ENCODE measurements around the gene LACRT. TPM values are rescaled to one million over a fixed set of nuclear protein-coding genes. Genes with fewer than 3 reads are reported as not detected.
"Not testable (repeated sequence)": the region's sequence is repeated elsewhere in the genome, so short reads cannot be mapped to it uniquely, and the experiment has no call there.

LACRT gene
- total RNA-seq, result not detected in 2 replicates

GRCh38 chr12:54634795-54635194 lies at the start of gene LACRT:
TSS of gene LACRT (minus strand) at chr12:54634895. CDS start at chr12:54634841, 54 bp downstream.
- DNase-seq (ENCODE audit: low spot score), result no peak
- Mint-ChIP-seq H3K27me3 (ENCODE audit: low read depth) (peaks cover 4% of the 10 kb centered on the region), H3K36me3 (ENCODE audit: low read depth) (no peaks in the 10 kb centered on the region), H3K9me3 (peaks cover 3% of the 10 kb centered on the region), H3K4me3 (ENCODE audit: low read depth) (no peak within 1 kb of the TSS), H3K27ac (no peak within 1 kb of the TSS), H3K4me1 (ENCODE audit: low read depth) (no peaks in the 10 kb centered on the region)
- intact Hi-C loops (cut with micrococcal nuclease), result no loop called here

DNA sequence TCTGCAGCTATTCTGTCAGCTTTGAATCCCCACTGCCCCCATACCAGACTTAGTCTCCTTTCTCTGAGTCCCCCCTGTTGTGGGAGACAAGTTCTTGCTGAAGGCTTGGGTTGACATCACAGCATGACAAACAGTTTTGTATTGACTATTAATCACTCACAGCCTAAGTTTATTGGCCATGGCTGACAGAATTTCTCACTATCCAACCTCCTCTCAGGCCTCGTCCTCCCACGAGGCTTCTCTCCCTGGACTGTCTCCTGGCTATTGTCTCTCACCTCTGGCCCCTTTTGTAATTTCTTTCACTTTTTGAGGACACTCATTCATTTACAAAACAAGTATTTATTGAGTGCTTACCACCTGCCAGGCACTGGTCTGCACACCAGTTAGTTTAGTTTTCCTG lies 48.7 kb upstream of the LACRT start:
- no peak for DNase-seq (ENCODE audit: low spot score)
- no peak overlapping the region for H3K27ac Mint-ChIP-seq
- no peaks in the 10 kb centered on the region for H3K4me1 Mint-ChIP-seq (ENCODE audit: low read depth)
- no peak overlapping the region for H3K4me3 Mint-ChIP-seq (ENCODE audit: low read depth)
- no peaks in the 10 kb centered on the region for H3K36me3 Mint-ChIP-seq (ENCODE audit: low read depth)
- no peaks in the 10 kb centered on the region for H3K9me3 Mint-ChIP-seq
- intact Hi-C loops (cut with micrococcal nuclease), result no loop called here
- H3K27me3 Mint-ChIP-seq (ENCODE audit: low read depth), result peaks cover 28% of the 10 kb centered on the region

DNA sequence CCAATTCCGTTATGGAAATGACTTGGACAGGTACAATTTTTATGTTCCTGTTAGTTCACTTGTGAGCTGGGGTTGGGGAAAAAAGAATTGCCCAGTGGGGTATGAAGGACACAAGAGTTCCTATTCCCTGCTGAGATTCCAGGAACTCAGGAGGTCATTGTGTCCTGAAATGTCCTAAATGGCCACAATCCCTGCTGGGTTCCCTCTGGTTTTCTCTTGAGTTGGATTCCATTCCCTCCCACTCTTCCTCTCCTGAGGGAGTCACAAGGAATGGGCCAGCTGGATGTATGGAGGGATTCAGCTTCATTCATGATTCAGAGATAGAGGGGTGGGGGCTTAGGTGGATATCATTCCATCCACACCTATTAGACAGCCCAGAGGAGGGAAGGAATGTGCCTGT lies 48.0 kb upstream of the LACRT start:
- H3K27me3 Mint-ChIP-seq (ENCODE audit: low read depth), result peaks cover 29% of the 10 kb centered on the region
- H3K4me1 Mint-ChIP-seq (ENCODE audit: low read depth), result no peaks in the 10 kb centered on the region
- no peak overlapping the region for H3K27ac Mint-ChIP-seq
- DNase-seq (ENCODE audit: low spot score), result no peak
- no peak overlapping the region for H3K4me3 Mint-ChIP-seq (ENCODE audit: low read depth)
- H3K36me3 Mint-ChIP-seq (ENCODE audit: low read depth), result no peaks in the 10 kb centered on the region
- intact Hi-C loops (cut with micrococcal nuclease), result no loop called here
- no peaks in the 10 kb centered on the region for H3K9me3 Mint-ChIP-seq

DNA sequence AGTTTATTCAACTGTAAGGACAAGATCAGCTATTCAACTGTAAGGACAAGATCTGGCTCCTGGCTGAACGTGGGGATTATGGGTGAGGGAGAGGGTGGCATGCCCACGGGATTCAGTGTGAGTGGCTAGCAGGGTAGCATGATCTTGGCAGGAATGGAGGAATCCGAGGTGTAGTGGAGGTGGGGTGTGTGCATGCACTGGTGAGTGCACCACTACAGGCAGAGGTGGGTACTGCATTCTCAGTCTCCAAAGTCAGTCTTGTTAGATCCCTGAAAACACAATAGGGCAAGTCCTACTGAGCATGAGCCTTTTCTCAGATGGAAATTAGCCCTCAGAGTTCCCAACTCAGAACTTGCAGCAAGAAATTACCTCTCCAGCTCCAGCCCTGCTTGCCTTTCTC lies 45.7 kb upstream of the LACRT start:
- Mint-ChIP-seq H3K4me3 (ENCODE audit: low read depth) (no peak overlapping the region), H3K4me1 (ENCODE audit: low read depth) (no peaks in the 10 kb centered on the region), H3K9me3 (no peaks in the 10 kb centered on the region), H3K27ac (no peak overlapping the region), H3K36me3 (ENCODE audit: low read depth) (no peaks in the 10 kb centered on the region), H3K27me3 (ENCODE audit: low read depth) (peaks cover 40% of the 10 kb centered on the region)
- DNase-seq (ENCODE audit: low spot score), result no peak
- intact Hi-C loops (cut with micrococcal nuclease), result no loop called here

- H3K27ac Mint-ChIP-seq, result no peak overlapping the region
- intact Hi-C loops (cut with micrococcal nuclease), result no loop called here
- no peaks in the 10 kb centered on the region for H3K4me1 Mint-ChIP-seq (ENCODE audit: low read depth)
- peaks cover 29% of the 10 kb centered on the region for H3K27me3 Mint-ChIP-seq (ENCODE audit: low read depth)
- H3K36me3 Mint-ChIP-seq (ENCODE audit: low read depth), result no peaks in the 10 kb centered on the region
- DNase-seq (ENCODE audit: low spot score), result no peak
- H3K4me3 Mint-ChIP-seq (ENCODE audit: low read depth), result no peak overlapping the region
- no peaks in the 10 kb centered on the region for H3K9me3 Mint-ChIP-seq
These were observed 43.4 kb upstream of the LACRT start for GRCh38 chr12:54678131-54678530.

DNA sequence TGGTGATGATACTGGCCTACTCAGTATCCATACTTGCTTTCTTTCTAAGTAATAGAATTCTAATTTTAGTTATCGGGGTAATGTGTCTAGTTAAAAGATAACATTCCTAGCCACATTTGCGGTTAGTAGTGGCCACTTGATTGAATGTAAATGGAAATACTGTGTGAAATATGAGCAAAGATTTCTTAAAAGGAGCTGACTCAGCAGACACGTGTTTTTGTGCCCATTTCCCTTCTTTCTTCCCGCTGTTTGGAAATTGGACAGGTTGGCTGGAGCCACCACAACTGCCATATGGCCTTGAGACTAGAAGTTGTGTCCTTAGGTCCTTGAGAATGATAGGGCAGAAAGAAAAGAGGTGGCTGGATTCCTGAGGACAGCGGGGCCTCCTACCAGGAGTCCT lies 33.2 kb upstream of the LACRT start:
- intact Hi-C loops (cut with micrococcal nuclease), result no loop called here
- no peaks in the 10 kb centered on the region for H3K36me3 Mint-ChIP-seq (ENCODE audit: low read depth)
- H3K9me3 Mint-ChIP-seq, result no peaks in the 10 kb centered on the region
- no peak for DNase-seq (ENCODE audit: low spot score)
- no peaks in the 10 kb centered on the region for H3K4me1 Mint-ChIP-seq (ENCODE audit: low read depth)
- no peak overlapping the region for H3K27ac Mint-ChIP-seq
- no peak overlapping the region for H3K4me3 Mint-ChIP-seq (ENCODE audit: low read depth)
- H3K27me3 Mint-ChIP-seq (ENCODE audit: low read depth), result peaks cover 35% of the 10 kb centered on the region

DNA sequence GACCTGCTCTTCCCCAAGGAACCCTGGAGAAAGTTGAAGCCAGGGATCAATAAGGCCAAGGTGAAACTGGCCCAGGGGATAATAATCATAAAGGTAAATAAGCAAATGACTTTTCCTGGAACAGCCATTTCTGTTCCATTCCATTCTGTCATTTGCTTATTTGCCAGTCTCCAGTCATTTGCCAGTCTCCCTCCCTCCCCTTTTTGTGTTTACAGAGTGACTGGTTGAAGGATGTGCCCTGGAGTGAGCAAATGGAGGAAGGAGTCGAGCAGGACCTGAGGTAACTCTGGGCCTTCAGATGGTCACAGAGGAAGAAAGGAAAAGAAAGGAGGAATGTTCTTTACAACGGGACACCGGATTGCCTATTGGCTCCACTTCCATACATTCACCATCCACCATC lies 31.3 kb upstream of the LACRT start:
- intact Hi-C loops (cut with micrococcal nuclease), result no loop called here
- peaks cover 32% of the 10 kb centered on the region for H3K27me3 Mint-ChIP-seq (ENCODE audit: low read depth)
- no peak overlapping the region for H3K4me3 Mint-ChIP-seq (ENCODE audit: low read depth)
- DNase-seq (ENCODE audit: low spot score), result no peak
- H3K4me1 Mint-ChIP-seq (ENCODE audit: low read depth), result no peaks in the 10 kb centered on the region
- no peaks in the 10 kb centered on the region for H3K9me3 Mint-ChIP-seq
- no peak overlapping the region for H3K27ac Mint-ChIP-seq
- no peaks in the 10 kb centered on the region for H3K36me3 Mint-ChIP-seq (ENCODE audit: low read depth)

- H3K4me3 Mint-ChIP-seq (ENCODE audit: low read depth); H3K9me3 Mint-ChIP-seq; intact Hi-C loops (cut with micrococcal nuclease); H3K27ac Mint-ChIP-seq; H3K4me1 Mint-ChIP-seq (ENCODE audit: low read depth); H3K36me3 Mint-ChIP-seq (ENCODE audit: low read depth); DNase-seq (ENCODE audit: low spot score): not testable (repeated sequence)
- peaks cover 28% of the 10 kb centered on the region for H3K27me3 Mint-ChIP-seq (ENCODE audit: low read depth)
These were observed 30.4 kb upstream of the LACRT start for GRCh38 chr12:54665022-54665635.

GRCh38 chr12:54663603-54664002 lies 28.9 kb upstream of the LACRT start:
- Mint-ChIP-seq H3K36me3 (ENCODE audit: low read depth) (no peaks in the 10 kb centered on the region), H3K4me3 (ENCODE audit: low read depth) (no peak overlapping the region), H3K27ac (no peak overlapping the region), H3K27me3 (ENCODE audit: low read depth) (peaks cover 22% of the 10 kb centered on the region), H3K4me1 (ENCODE audit: low read depth) (no peaks in the 10 kb centered on the region), H3K9me3 (no peaks in the 10 kb centered on the region)
- intact Hi-C loops (cut with micrococcal nuclease), result no loop called here
- DNase-seq (ENCODE audit: low spot score), result no peak

DNA sequence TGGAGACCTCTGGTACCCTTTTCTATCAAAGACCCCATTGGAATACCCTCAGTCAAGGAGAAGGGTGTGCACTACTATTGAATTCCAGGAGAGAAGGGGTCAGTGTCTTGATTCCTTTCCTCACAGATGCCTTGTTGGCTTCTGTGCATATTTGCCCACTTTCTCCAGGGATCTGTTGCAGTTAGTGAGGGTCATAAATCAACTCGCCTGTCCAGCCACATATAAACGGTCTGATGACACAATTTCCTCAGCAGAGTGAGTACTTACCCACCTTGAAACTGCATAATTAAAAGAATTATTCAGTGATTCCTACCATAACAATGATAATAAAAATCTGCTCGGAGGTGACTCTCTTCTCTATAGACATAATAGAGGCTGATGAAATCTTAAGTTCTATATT lies 27.3 kb upstream of the LACRT start:
- H3K36me3 Mint-ChIP-seq (ENCODE audit: low read depth), result no peaks in the 10 kb centered on the region

GRCh38 chr12:54661048-54661447 lies 26.4 kb upstream of the LACRT start:
- Mint-ChIP-seq H3K27ac (no peak overlapping the region), H3K9me3 (no peaks in the 10 kb centered on the region), H3K27me3 (ENCODE audit: low read depth) (peaks cover 15% of the 10 kb centered on the region), H3K4me1 (ENCODE audit: low read depth) (no peaks in the 10 kb centered on the region), H3K36me3 (ENCODE audit: low read depth) (no peaks in the 10 kb centered on the region), H3K4me3 (ENCODE audit: low read depth) (no peak overlapping the region)
- intact Hi-C loops (cut with micrococcal nuclease), result no loop called here
- no peak for DNase-seq (ENCODE audit: low spot score)

More for the DNA sequence above, 27.3 kb upstream of the LACRT start:
- DNase-seq (ENCODE audit: low spot score), result no peak
- peaks cover 16% of the 10 kb centered on the region for H3K27me3 Mint-ChIP-seq (ENCODE audit: low read depth)
- no peaks in the 10 kb centered on the region for H3K9me3 Mint-ChIP-seq
- no peak overlapping the region for H3K27ac Mint-ChIP-seq
- no peak overlapping the region for H3K4me3 Mint-ChIP-seq (ENCODE audit: low read depth)
- intact Hi-C loops (cut with micrococcal nuclease), result no loop called here
- no peaks in the 10 kb centered on the region for H3K4me1 Mint-ChIP-seq (ENCODE audit: low read depth)

GRCh38 chr12:54660320-54660962 lies 25.7 kb upstream of the LACRT start:
- no peak overlapping the region for H3K27ac Mint-ChIP-seq
- H3K9me3 Mint-ChIP-seq, result no peaks in the 10 kb centered on the region
- H3K27me3 Mint-ChIP-seq (ENCODE audit: low read depth), result peaks cover 11% of the 10 kb centered on the region
- H3K36me3 Mint-ChIP-seq (ENCODE audit: low read depth), result no peaks in the 10 kb centered on the region
- no peaks in the 10 kb centered on the region for H3K4me1 Mint-ChIP-seq (ENCODE audit: low read depth)
- intact Hi-C loops (cut with micrococcal nuclease), result no loop called here
- no peak for DNase-seq (ENCODE audit: low spot score)
- H3K4me3 Mint-ChIP-seq (ENCODE audit: low read depth), result no peak overlapping the region

DNA sequence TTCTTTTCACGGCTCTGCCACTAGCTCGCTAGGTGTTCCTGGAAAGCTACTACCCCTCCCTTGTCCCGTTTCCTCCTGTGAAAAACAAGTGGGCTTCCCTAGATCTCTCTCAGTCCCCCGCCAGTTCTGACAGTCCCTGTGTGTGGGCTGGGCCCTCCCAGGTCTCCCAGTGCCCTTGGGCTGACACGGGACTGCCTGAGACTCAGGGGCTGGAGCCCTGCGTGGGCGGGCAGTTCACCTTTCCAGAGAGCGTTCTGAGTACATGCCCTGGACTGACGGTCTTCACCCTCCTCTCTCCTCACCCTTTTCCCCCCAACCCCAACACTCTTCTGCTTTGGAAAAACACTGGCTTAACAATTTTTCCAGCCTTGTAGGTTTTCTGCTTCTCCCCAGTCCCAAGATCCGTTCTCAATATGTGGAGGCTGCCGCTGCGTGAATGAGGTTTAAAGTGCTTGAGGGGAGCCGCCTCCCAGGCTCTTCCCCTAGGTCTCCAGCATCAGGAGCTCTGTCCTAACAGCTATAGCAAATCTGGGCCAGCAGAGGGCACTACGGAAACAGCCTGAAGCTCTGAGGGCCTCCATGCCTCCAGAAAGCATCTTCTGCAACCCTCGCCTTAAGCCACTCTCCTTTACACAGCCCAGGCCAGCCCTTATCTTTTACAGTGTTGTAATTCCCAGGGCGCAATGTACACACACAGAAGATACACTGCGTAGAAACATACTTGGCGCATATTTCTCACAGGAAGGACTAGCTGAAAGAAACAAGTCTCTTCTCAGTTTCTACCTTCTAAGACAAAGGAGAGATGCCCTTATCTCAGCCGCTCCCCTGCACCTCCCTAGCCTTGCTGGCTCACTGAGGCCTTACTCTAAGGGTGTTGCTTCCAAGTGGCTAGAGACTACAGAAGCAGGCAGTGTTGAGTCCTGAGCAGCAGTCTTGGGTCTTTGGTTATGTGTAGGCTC lies 23.9 kb upstream of the LACRT start:
- intact Hi-C loops (cut with micrococcal nuclease), result no loop called here
- no peaks in the 10 kb centered on the region for H3K36me3 Mint-ChIP-seq (ENCODE audit: low read depth)
- H3K27me3 Mint-ChIP-seq (ENCODE audit: low read depth), result peaks cover 12% of the 10 kb centered on the region
- H3K27ac Mint-ChIP-seq, result no peak overlapping the region
- no peaks in the 10 kb centered on the region for H3K9me3 Mint-ChIP-seq
- peak; percentile 26 for DNase-seq (ENCODE audit: low spot score)
- no peaks in the 10 kb centered on the region for H3K4me1 Mint-ChIP-seq (ENCODE audit: low read depth)
- no peak overlapping the region for H3K4me3 Mint-ChIP-seq (ENCODE audit: low read depth)
